Endothelial cell of umbilical vein (primary cell): Measurements from ENCODE around the gene TOX2. TPM values are rescaled to one million over a fixed set of nuclear protein-coding genes. Genes with fewer than 3 reads are reported as not detected.

Experiments
- BruUV-seq: library from RNA; stranded (reverse); fragments of 400-500 nt; replicated peaks from 2 replicates; lab custom pipeline; 2021; lab: Mats Ljungman, UMichigan
- CTCF ChIA-PET: fragments of 300-600, 350-600 bp; sonication (Branson Sonifier 250); formaldehyde crosslinking; loops from one replicate; lab custom pipeline; 2021; ENCODE audit warnings: antibody characterized with exemption, inconsistent platforms; lab: Charles Lee
- POLR2A ChIA-PET: fragments of 300-600, 350-600 bp; sonication (Branson Sonifier 250); formaldehyde crosslinking; loops from one replicate; lab custom pipeline; 2021; ENCODE audit warnings: antibody characterized with exemption, inconsistent platforms; lab: Charles Lee
- DNase-seq: peaks from one replicate; pipeline ENCODE4 v3.0.0-alpha.2; 2011; ENCODE audit warnings: low read depth, low spot score
- FAIRE-seq: peaks from 2 replicates; lab custom pipeline; 2011; peaks lifted over from hg19 to GRCh38; lab: Jason Lieb, UNC
- H2AFZ ChIP-seq: 2 replicates; pipeline ENCODE4 v1.6.0; 2012; ENCODE audit warnings: low read depth, low read length, control low read depth, inconsistent platforms
- H3K27ac ChIP-seq: 2 replicates; pipeline ENCODE4 v1.5.1; 2011; ENCODE audit warnings: low read depth, mild to moderate bottlenecking, control low read depth, low read length, moderate library complexity; ENCODE audit not compliant: insufficient read depth
- H3K27me3 ChIP-seq, 2 experiments: 2 replicates each; pipeline versions ENCODE4 v1.6.0 to v1.6.1; 2011; ENCODE audit warnings: low read length in 2 of 2, mixed read lengths in 1 of 2; ENCODE audit not compliant: control insufficient read depth in 2 of 2, insufficient read depth in 2 of 2
- H3K36me3 ChIP-seq, 2 experiments: 2 replicates in 1 of 2; 3 replicates in 1 of 2; pipeline ENCODE4 v1.5.1; 2011; ENCODE audit warnings: low read length in 2 of 2, mild to moderate bottlenecking in 1 of 2, moderate library complexity in 1 of 2; ENCODE audit not compliant: control insufficient read depth in 2 of 2, insufficient read depth in 2 of 2; ENCODE audit errors: extremely low read depth in 1 of 2
- H3K4me1 ChIP-seq: 3 replicates; pipeline ENCODE4 v1.5.1; 2011; ENCODE audit warnings: mild to moderate bottlenecking, low read length; ENCODE audit not compliant: control insufficient read depth, insufficient read depth; ENCODE audit errors: extremely low read depth
- H3K4me2 ChIP-seq: 2 replicates; pipeline ENCODE4 v1.6.1; 2011; ENCODE audit warnings: low read length, control low read depth, mixed read lengths; ENCODE audit not compliant: insufficient read depth
- H3K4me3 ChIP-seq, 3 experiments: fragments of 200-600 bp in 1 of 3; sonication (generic), shearing (Covaris generic) in 1 of 3; replicated peaks in 1 of 3; 2 replicates each; pipeline ENCODE4 v1.5.1; 2011 to 2016; ENCODE audit warnings: control low read depth in 3 of 3, low read length in 3 of 3, mild to moderate bottlenecking in 2 of 3, inconsistent platforms in 1 of 3, low read depth in 1 of 3, moderate library complexity in 1 of 3; ENCODE audit not compliant: insufficient read depth in 1 of 3
- H3K79me2 ChIP-seq: 2 replicates; pipeline ENCODE4 v1.6.0; 2012; ENCODE audit warnings: low read length, inconsistent platforms; ENCODE audit not compliant: control insufficient read depth, insufficient read depth
- H3K9ac ChIP-seq: replicated peaks from 2 replicates; pipeline ENCODE3; 2011; ENCODE audit warnings: low read length, control low read depth; ENCODE audit not compliant: insufficient read depth; ENCODE audit errors: extremely low read depth
- H3K9me1 ChIP-seq: replicated peaks from 3 replicates; pipeline ENCODE4 v1.6.0; 2011; ENCODE audit warnings: mild to moderate bottlenecking, low read length; ENCODE audit not compliant: control insufficient read depth, insufficient read depth; ENCODE audit errors: extremely low read depth
- H3K9me3 ChIP-seq: replicated peaks from 2 replicates; pipeline ENCODE4 v1.5.1; 2012; ENCODE audit warnings: low read length, inconsistent platforms; ENCODE audit not compliant: control insufficient read depth, insufficient read depth
- H4K20me1 ChIP-seq: replicated peaks from 2 replicates; pipeline ENCODE3; 2011; ENCODE audit warnings: mild to moderate bottlenecking, low read length; ENCODE audit not compliant: control insufficient read depth, insufficient read depth; ENCODE audit errors: extremely low read depth
- EZH2 ChIP-seq: IDR thresholded peaks from 2 replicates; pipeline ENCODE4 v1.6.1; 2012; ENCODE audit warnings: borderline replicate concordance, low read depth, mild to moderate bottlenecking, moderate library complexity, low read length, inconsistent platforms; ENCODE audit not compliant: severe bottlenecking
- FOS ChIP-seq: IDR thresholded peaks from 2 replicates; pipeline ENCODE4 v1.6.1; 2011; ENCODE audit warnings: mild to moderate bottlenecking, low read length, moderate library complexity, borderline replicate concordance; ENCODE audit not compliant: insufficient read depth
- GATA2 ChIP-seq: IDR thresholded peaks from 2 replicates; pipeline ENCODE4 v1.7.0; 2011; ENCODE audit warnings: low read depth, mild to moderate bottlenecking, moderate library complexity, mixed read lengths, low read length; ENCODE audit not compliant: insufficient read length, insufficient read depth
- JUN ChIP-seq: IDR thresholded peaks from 2 replicates; pipeline ENCODE4 v1.6.1; 2011; ENCODE audit warnings: borderline replicate concordance, low read depth; ENCODE audit not compliant: insufficient read length, insufficient read depth
- MYC ChIP-seq: IDR thresholded peaks from one replicate; pipeline ENCODE4 v1.6.1; 2011; ENCODE audit warnings: mild to moderate bottlenecking, low read depth, low read length
- POLR2A ChIP-seq: IDR thresholded peaks from 2 replicates; pipeline ENCODE4 v1.6.1; 2012; ENCODE audit warnings: low read depth, mild to moderate bottlenecking, control low read depth, low read length
- POLR2AphosphoS5 ChIP-seq: IDR thresholded peaks from 2 replicates; pipeline ENCODE4 v1.6.1; 2012; ENCODE audit warnings: low read depth, mild to moderate bottlenecking, control low read depth, low read length, moderate library complexity; ENCODE audit not compliant: insufficient read depth
- dilution Hi-C: fragments of 300-500 bp; cut with MboI; formaldehyde crosslinking; loops from one replicate; pipeline ENCODE4 v1.15.0; 2019; ENCODE audit warnings: low sequenced_read_pairs; ENCODE audit not compliant: extremely low pct_ligation_motif_present
- intact Hi-C: fragments of 100-400 bp; cut with micrococcal nuclease; formaldehyde crosslinking; loops from one replicate; pipeline ENCODE4 v1.10.0; 2022
- polyA plus RNA-seq, 4 experiments: library from polyadenylated mRNA; depleted of rRNA in 3 of 4; stranded (reverse) in 3 of 4; unstranded in 1 of 4; fragments of >200 nt; gene quantifications; 2 replicates each; pipeline versions ENCODE4 v1.2.1 to v1.2.3, GENCODE V29; 2011 to 2012; ENCODE audit warnings: missing spikeins in 1 of 4
- total RNA-seq: library from RNA; stranded (reverse); gene quantifications from 2 replicates; pipeline ENCODE4 v1.2.3, GENCODE V29; 2021
- TF ChIP-seq, protein P1 (sequence below): IDR thresholded peaks from 2 replicates; pipeline ENCODE4 v1.6.1; 2011; ENCODE audit not compliant: insufficient read depth, insufficient read length
- TF ChIP-seq, protein P2 (sequence below), 2 donors: IDR thresholded peaks; 1 replicate in 1 of 2; 2 replicates in 1 of 2; pipeline ENCODE4 v1.5.1; 2011; ENCODE audit warnings: low read length in 2 of 2, mild to moderate bottlenecking in 2 of 2, moderate library complexity in 2 of 2, control low read depth in 1 of 2, inconsistent platforms in 1 of 2, low read depth in 1 of 2; ENCODE audit not compliant: insufficient read depth in 1 of 2; ENCODE audit errors: extremely low read depth in 1 of 2

The TOX2 gene
- total and polyA plus RNA-seq, 2 donors (not counting 3 experiments of a cell fraction or from before 2014, with no cell fraction given): 7.0 to 18.6 TPM

DNA sequence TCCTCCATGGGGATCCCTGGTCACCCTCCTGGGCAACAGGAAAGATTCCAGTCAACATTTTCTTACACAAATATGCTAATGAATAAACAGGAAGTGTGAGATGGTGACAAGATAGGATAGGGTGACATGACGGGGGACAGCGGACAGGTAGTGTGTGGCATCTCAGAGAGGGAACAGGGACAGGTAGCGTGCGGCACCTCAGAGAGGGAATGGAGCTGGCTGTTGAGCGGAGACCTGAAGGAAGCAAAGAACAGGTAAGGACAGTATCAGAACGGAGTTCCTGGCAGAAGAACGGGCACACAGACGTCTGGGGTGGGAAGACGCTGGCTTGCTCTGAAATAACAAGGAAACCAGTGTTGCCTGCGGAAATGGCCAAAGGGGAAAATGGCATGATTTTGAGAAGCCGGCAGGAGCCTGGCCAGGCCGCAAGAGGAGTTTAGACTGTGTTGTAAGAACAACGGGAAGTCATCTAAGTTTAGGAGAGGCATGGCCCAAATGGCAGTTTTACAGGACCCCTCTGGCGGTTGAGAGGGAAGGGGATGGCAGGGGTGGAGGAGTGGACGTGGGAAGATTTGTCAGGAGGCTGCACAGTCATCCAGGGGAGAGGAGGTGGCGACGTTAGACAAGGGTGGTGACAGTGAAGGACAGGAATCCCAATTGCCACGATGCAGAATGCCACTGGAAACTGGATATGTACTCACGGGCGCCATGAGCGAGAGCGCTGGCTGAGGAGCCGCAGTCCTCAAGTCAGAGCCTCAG, 160.7 kb downstream of the TOX2 start:
- Histone ChIP-seq H3K9me3 (no peaks in the 10 kb centered on the region), H3K27ac (no peak overlapping the region), H4K20me1 (no peaks in the 10 kb centered on the region), H3K36me3 (no peaks in the 10 kb centered on the region), H3K9me1 (no peaks in the 10 kb centered on the region), H3K4me3 (no peak overlapping the region), H3K4me2 (no peak overlapping the region), H2AFZ (no peak overlapping the region), H3K79me2 (no peaks in the 10 kb centered on the region), H3K4me1 (peaks cover 6% of the 10 kb centered on the region), H3K27me3 (no peaks in the 10 kb centered on the region), H3K9ac (no peak overlapping the region)
- no TSS peak for BruUV-seq
- POLR2A ChIA-PET: no interaction called here
- intact Hi-C loops (no loop called here), dilution Hi-C loops (no loop called here)
- DNase-seq (no peak), FAIRE-seq (no peak)
- TF ChIP-seq POLR2A (no peak), FOS (no peak), JUN (no peak), GATA2 (no peak), MYC (no peak), EZH2 (no peak), POLR2AphosphoS5 (no peak)
- TF ChIP-seq, protein P1, sequence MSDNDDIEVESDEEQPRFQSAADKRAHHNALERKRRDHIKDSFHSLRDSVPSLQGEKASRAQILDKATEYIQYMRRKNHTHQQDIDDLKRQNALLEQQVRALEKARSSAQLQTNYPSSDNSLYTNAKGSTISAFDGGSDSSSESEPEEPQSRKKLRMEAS: no peak
- TF ChIP-seq, protein P2, sequence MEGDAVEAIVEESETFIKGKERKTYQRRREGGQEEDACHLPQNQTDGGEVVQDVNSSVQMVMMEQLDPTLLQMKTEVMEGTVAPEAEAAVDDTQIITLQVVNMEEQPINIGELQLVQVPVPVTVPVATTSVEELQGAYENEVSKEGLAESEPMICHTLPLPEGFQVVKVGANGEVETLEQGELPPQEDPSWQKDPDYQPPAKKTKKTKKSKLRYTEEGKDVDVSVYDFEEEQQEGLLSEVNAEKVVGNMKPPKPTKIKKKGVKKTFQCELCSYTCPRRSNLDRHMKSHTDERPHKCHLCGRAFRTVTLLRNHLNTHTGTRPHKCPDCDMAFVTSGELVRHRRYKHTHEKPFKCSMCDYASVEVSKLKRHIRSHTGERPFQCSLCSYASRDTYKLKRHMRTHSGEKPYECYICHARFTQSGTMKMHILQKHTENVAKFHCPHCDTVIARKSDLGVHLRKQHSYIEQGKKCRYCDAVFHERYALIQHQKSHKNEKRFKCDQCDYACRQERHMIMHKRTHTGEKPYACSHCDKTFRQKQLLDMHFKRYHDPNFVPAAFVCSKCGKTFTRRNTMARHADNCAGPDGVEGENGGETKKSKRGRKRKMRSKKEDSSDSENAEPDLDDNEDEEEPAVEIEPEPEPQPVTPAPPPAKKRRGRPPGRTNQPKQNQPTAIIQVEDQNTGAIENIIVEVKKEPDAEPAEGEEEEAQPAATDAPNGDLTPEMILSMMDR (IDR thresholded peaks at IDR 0.05; ENCODE audit: extremely low read depth in 1 of 2, insufficient read depth in 1 of 2, low read depth in 1 of 2, low read length in 2 of 2): no peak
- CTCF ChIA-PET: no interaction called here
